Measurements from ENCODE around the gene AGAP1.
"Not testable (repeated sequence)": the region's sequence is repeated elsewhere in the genome, so short reads cannot be mapped to it uniquely, and the experiment has no call there.

AGAP1 gene

GRCh38 chr2:236061899-236062298, 568.1 kb downstream of the AGAP1 start:
- DNase-seq = no peak

DNA sequence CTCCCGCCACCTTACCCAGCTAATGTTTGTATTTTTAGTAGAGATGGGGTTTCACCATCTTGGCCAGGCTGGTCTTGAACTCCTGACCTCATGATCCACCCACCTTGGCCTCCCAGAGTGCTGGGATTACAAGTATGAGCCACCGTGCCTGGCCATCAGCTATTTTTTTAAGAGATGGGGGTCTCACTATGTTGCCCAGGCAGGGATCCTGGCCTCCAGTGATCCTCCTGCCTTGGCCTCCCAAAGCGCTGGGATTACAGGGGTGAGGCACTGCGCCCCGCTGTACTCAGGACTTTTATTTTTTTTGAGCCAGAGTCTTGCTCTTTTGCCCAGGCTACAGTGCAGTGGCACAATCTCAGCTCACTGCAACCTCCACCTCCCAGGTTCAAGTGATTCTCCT, 569.0 kb downstream of the AGAP1 start:
- not testable (repeated sequence) for DNase-seq

DNA sequence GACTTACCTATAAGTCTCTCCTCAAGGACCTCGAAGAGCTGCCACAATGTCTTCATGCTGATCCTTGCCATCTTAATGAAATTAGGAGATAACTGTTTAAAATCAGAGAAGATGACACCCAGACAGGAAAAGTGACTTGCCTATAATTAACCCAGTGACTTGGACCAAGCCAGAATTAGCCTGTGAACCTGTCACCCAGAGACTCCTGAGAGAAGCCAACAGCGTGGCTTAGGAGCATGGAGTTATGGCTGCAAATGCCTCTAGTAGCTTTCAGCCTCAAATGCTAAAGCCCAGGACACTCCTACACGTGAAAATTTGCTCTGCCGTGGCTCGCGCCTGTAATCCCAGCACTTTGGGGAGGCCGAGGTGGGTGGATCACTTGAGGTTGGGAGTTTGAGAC, 570.2 kb downstream of the AGAP1 start:
- no peak for DNase-seq

GRCh38 chr2:236065314-236066160, 571.7 kb downstream of the AGAP1 start:
- DNase-seq = no peak

DNA sequence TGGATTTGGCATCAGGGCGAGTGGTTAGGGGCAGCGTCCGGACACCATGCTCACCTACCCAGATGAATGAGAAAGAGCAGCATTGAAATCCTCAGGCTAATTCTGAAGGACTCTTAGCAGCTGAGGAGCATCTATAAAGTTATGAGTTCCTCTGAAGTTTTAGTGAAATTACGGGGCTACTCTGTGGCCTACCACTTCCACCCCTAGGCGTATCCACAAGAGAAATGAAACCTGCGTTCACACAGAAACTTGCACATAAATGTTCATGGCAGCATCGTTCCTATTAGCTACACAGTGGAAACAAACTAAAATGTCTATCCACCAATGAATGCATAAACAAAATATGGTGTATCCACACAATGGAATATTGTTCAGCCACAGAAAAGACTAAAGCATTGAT, 576.4 kb downstream of the AGAP1 start:
- DNase-seq = no peak

GRCh38 chr2:236073246-236073645, 579.4 kb downstream of the AGAP1 start:
- DNase-seq = no peak

GRCh38 chr2:236073867-236074655, 580.2 kb downstream of the AGAP1 start:
- DNase-seq = no peak

- DNase-seq = no peak
These were observed 582.0 kb downstream of the AGAP1 start for GRCh38 chr2:236075802-236076201.

DNA sequence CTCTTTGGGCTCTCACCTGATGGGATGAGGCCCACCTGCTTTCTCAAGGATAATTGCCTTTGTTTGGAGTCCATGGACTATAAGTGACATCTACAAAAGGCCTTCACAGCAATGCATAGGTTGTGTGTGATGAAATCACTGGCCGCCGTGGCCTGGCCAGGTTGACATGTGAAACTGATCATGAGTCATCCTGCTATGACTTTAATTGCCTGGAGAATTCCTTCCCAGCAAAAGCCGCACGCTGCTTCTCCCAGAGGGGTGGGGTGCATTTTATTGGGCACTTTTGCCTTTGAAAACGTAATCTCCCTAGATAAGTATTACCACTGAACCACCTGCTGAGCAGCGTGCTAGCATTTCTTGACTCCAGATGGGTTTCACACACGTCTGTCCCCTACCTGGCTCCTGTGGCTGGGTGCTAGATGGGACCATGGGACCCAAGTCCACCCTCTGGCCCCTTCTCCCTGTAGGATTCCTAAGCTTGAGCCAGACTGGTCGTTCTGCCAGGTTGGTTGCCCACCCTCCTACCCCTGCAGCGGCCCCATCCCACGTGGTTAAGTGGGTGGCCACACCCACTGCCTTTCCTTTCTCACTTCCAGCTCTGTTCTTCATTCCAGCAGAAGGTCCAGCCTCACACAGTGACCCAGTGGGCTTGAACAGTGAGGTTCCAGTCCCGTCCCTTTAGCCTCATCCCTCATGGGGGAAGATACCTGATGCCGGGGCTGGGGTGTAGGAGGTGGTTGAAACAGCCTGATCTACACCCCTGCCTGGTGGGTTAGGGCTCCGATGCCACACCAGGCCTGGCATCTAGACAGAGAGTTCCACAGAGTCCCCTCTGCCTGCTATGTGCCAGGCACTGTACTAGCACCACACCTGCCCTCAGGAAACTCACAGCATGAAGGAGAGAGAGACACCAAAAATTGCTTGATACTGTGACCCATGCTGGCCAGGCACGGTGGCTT, 584.7 kb downstream of the AGAP1 start:
- DNase-seq = peak in 1 of 2 experiments; percentile 4

DNA sequence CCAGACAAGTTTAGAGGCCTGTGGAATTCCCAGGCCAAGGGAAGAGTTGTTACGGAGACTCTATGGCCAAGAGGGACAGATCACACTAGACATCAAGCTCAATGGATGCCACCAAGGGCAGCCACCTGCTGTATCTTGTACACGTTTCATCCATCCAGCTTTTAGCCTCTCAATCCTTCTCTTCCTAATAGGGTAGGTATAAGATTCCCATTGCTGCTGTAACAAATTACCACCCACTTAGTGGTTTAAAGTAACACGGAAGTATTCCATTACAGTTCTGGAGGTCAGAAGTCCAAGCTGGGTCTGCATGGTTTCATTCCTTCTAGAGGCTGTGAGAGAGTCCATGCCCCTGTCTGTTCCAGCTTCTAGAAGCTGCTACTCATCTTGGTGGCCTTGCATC, 586.6 kb downstream of the AGAP1 start:
- no peak for DNase-seq

GRCh38 chr2:236081171-236081570, 587.3 kb downstream of the AGAP1 start:
- no peak for DNase-seq

- no peak for DNase-seq
These were observed 588.2 kb downstream of the AGAP1 start for GRCh38 chr2:236082061-236082460.

DNA sequence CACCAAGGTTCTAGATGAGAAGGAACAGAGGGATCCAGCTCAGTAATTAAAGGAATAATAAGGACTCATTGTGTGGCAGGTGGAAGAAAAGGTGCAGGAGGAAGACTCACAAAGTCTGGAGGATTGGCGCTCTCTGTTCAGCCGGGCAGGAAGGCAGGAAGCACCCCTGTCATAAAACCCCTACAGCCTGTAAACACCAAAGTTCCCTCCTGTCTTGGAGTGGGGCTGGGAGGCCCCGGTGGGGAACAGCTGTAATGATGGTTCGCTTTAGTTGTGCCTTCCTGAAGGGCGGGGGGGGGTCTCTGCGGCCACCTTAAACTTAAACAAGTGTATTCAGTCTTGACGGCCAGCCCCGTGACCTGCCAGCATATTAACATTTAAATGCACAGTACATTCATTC, 590.1 kb downstream of the AGAP1 start:
- DNase-seq = no peak

DNA sequence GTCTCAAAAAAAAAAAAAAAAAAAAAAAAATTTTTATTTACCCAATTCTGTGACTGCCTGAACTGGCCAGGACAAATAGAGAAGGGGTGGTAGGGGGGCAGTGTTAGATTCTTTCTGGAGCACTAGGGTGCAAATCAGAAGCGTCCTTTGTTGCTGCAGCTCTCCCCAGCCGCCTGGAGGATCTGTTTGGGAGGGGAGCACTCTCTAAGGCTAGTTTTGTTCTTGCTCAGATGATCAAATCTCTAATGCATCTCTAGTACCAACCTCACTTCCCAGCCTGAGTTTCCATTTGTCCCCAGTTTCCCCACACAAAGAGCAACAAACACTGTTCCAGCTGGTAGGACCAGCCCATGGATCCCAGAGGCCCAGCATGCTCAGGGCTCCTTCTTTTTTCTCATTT, 591.4 kb downstream of the AGAP1 start:
- DNase-seq = no peak

- no peak for DNase-seq
These were observed 591.8 kb downstream of the AGAP1 start for GRCh38 chr2:236085647-236086046.

GRCh38 chr2:236086403-236086970, 592.6 kb downstream of the AGAP1 start:
- no peak for DNase-seq

- no peak for DNase-seq
These were observed 593.2 kb downstream of the AGAP1 start for GRCh38 chr2:236086971-236087465.

GRCh38 chr2:236088368-236089057, 594.7 kb downstream of the AGAP1 start:
- DNase-seq = no peak

DNA sequence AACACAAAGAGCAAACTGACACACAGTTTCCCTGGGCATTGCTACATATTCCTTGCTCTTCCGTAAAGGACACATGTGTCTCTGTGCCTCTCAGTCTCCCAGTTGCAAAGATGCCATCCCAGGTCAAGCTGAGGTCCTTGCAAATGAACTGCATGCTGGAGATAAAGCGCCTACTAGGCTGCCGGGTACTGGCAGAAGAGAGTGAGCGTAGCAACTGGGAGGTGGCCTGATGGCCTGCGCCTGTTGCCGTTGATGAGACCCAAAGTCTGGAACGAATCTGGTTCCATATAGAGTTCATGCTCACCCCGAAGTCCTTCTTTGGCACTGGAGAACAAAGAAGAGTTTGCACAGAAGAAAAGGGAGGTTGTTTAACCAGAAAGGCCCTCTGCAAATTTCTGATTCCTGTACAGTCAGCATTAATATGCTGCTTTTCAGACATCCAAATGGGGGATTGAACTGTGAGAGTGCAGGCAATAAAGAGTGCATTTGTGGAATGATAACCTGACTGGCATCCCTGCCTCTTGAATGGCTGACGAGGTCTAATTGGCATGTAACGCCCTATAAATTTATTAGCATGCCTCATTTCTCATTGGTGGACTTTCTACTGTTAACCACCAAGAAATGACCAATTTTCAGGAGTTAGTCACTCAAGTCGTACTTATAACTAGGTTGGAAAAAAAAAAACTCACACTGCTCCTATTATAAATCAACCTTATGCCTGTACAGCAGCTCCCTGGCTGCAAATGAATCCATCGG, 595.6 kb downstream of the AGAP1 start:
- DNase-seq = no peak

DNA sequence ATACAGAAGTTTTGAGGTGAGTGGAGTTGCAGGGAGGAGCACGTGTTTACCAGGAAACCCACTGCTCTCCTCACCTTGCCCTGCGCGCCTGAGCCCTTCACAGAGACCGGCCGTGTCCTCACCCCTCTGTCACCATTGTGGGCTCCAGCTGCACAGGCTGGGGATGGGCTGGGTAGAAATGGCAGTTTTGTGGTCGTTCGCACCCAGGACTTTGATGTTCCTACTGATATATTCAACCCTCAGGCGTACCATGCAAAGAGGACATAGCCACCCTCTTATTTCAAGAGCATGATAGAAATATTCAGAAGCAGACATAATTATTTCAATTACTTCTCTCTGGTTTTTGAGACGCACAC, 596.2 kb downstream of the AGAP1 start:
- DNase-seq = no peak

GRCh38 chr2:236090826-236091225, 597.0 kb downstream of the AGAP1 start:
- not testable (repeated sequence) for DNase-seq
